Gastrocnemius medialis (tissue), 4 donors: Measurements from ENCODE around the gene HUWE1.

Experiments used
- CTCF ChIP-seq, 5 experiments: fragments of 450-650 bp in 3 of 5; fragments of 200-600 bp in 2 of 5; sonication (generic) in 2 of 5; IDR thresholded peaks in 4 of 5; conservative IDR thresholded peaks in 1 of 5; 1 replicate in 4 of 5; 2 replicates in 1 of 5; pipeline ENCODE4 v1.5.1; 2016 to 2019; ENCODE audit warnings: antibody characterized with exemption in 5 of 5, mild to moderate bottlenecking in 3 of 5, moderate library complexity in 3 of 5
- POLR2A ChIP-seq, 2 donors: fragments of 450-650 bp; IDR thresholded peaks; one replicate each; pipeline ENCODE4 v1.6.1; 2017; ENCODE audit warnings: antibody characterized with exemption in 2 of 2, mild to moderate bottlenecking in 2 of 2, moderate library complexity in 2 of 2

- TF ChIP-seq CTCF (IDR thresholded peaks at IDR 0.05 in 4 of 5, conservative IDR thresholded peaks at IDR 0.05 in 1 of 5) (no peak), POLR2A (IDR thresholded peaks at IDR 0.05) (no peak)
Measured at GRCh38 chrX:53666171-53666570, 20.3 kb downstream of the HUWE1 start.
